Stimulated activated CD8-positive, alpha-beta memory T cell treated with anti-CD3 and anti-CD28 coated beads, Interleukin-12 subunit alpha, Interleukin-12 subunit beta, amount 100 ng/mL, for 24 hours (primary cell): ENCODE measurements around the gene OR13G1.
"Not testable (repeated sequence)": the region's sequence is repeated elsewhere in the genome, so short reads cannot be mapped to it uniquely, and the experiment has no call there.

Source experiments
- DNase-seq: peaks from one replicate; pipeline ENCODE4 v3.0.0-alpha.2; 2020; ENCODE audit errors: extremely low read depth

OR13G1 gene

GRCh38 chr1:247679639-247680038, at the start of gene OR13G1:
Gene OR13G1 (minus strand): TSS chr1:247679739. CDS start chr1:247673041, 6,698 bp downstream.
- DNase-seq = no peak

- no peak for DNase-seq
These were observed 41.7 kb upstream of the OR13G1 start for GRCh38 chr1:247721222-247721621.

- no peak for DNase-seq
These were observed 37.0 kb upstream of the OR13G1 start, which contains the start of gene OR6F1 for GRCh38 chr1:247716546-247716945. Gene OR6F1 (minus strand): TSS chr1:247716646. CDS start chr1:247712755, 3,891 bp downstream.

- no peak for DNase-seq
These were observed 34.2 kb upstream of the OR13G1 start for GRCh38 chr1:247713753-247714152.

GRCh38 chr1:247710681-247711080, 31.1 kb upstream of the OR13G1 start:
- not testable (repeated sequence) for DNase-seq

GRCh38 chr1:247701338-247701737, 21.8 kb upstream of the OR13G1 start:
- no peak for DNase-seq

GRCh38 chr1:247681288-247681897, 1.9 kb upstream of the OR13G1 start:
- no peak for DNase-seq

- no peak for DNase-seq
These were observed 632 bp upstream of the OR13G1 start for GRCh38 chr1:247680171-247680570.

- no peak for DNase-seq
These were observed 10.3 kb downstream of the OR13G1 start for GRCh38 chr1:247669225-247669624.

- no peak for DNase-seq
These were observed 23.2 kb downstream of the OR13G1 start for GRCh38 chr1:247656221-247656875.

GRCh38 chr1:247653040-247653439, 26.5 kb downstream of the OR13G1 start:
- DNase-seq = no peak

- no peak for DNase-seq
These were observed 31.7 kb downstream of the OR13G1 start for GRCh38 chr1:247647864-247648263.

- no peak for DNase-seq
These were observed 32.7 kb downstream of the OR13G1 start for GRCh38 chr1:247646867-247647266.

- DNase-seq = no peak
These were observed 36.8 kb downstream of the OR13G1 start for GRCh38 chr1:247642742-247643141.

GRCh38 chr1:247639381-247639981, 40.1 kb downstream of the OR13G1 start:
- DNase-seq = no peak

- no peak for DNase-seq
These were observed 40.8 kb downstream of the OR13G1 start for GRCh38 chr1:247638781-247639180.

GRCh38 chr1:247638011-247638410, 41.5 kb downstream of the OR13G1 start:
- no peak for DNase-seq

GRCh38 chr1:247627951-247628350, 51.6 kb downstream of the OR13G1 start:
- no peak for DNase-seq
